ENCODE results near the gene STAG1. TPM values are rescaled to one million over a fixed set of nuclear protein-coding genes. Genes with fewer than 3 reads are reported as not detected.

STAG1 gene
- total RNA-seq, 1 experiment from 2014 or later: 43.7 TPM

GRCh38 chr3:136545664-136546268, 206.4 kb downstream of the STAG1 start:
- Histone ChIP-seq H3K27ac (ENCODE audit: low read length) (no peak overlapping the region), H3K9me3 (ENCODE audit: control insufficient read depth, insufficient read depth, low read depth, low read length) (no peaks in the 10 kb centered on the region), H3K27me3 (ENCODE audit: control insufficient read depth, insufficient read depth, low read length) (no peaks in the 10 kb centered on the region), H3K4me3 (ENCODE audit: low read depth in 2 of 2, low read length in 2 of 2) (no peak overlapping the region), H3K36me3 (ENCODE audit: control insufficient read depth, insufficient read depth, low read length) (no peaks in the 10 kb centered on the region), H3K4me1 (ENCODE audit: control insufficient read depth, insufficient read depth, low read length) (no peaks in the 10 kb centered on the region)
- POLR2A ChIA-PET: no interaction called here
- TF ChIP-seq TCF7L2 (IDR thresholded peaks at IDR 0.05; ENCODE audit: low read depth, low read length) (no peak), POLR2AphosphoS5 (IDR thresholded peaks at IDR 0.05; ENCODE audit: low read depth, low read length) (no peak), REST (IDR thresholded peaks at IDR 0.05; ENCODE audit: insufficient read depth in 1 of 2, low read depth in 2 of 2, low read length in 1 of 2) (no peak), SIN3A (IDR thresholded peaks at IDR 0.05; ENCODE audit: borderline replicate concordance, insufficient read depth, low read depth, low read length) (no peak), CTCF (IDR thresholded peaks at IDR 0.05) (peak; percentile 39; the same call in 1 of the 2 replicates)
- CTCF ChIA-PET: no interaction called here
- no TSS peak for BruUV-seq (replicated peaks)
- no peak for DNase-seq (ENCODE audit: low read depth, low spot score)
- in situ Hi-C loops (cut with HindIII; ENCODE audit: low pct_unique_long_range_greater_than_20kb, low sequenced_read_pairs) (no loop called here), intact Hi-C loops (cut with micrococcal nuclease; ENCODE audit: unreplicated experiment) (loop anchor here (10.0 kb wide), 1 partner anchor 199 kb away; no protein-coding TSS in a partner anchor)
- no peak for ATAC-seq

- Histone ChIP-seq H3K4me3 (ENCODE audit: low read depth in 2 of 2, low read length in 2 of 2) (no peak overlapping the region), H3K9me3 (ENCODE audit: control insufficient read depth, insufficient read depth, low read depth, low read length) (no peaks in the 10 kb centered on the region), H3K27me3 (ENCODE audit: control insufficient read depth, insufficient read depth, low read length) (no peaks in the 10 kb centered on the region), H3K27ac (ENCODE audit: low read length) (no peak overlapping the region), H3K4me1 (ENCODE audit: control insufficient read depth, insufficient read depth, low read length) (no peaks in the 10 kb centered on the region), H3K36me3 (ENCODE audit: control insufficient read depth, insufficient read depth, low read length) (no peaks in the 10 kb centered on the region)
- ATAC-seq (no peak), DNase-seq (ENCODE audit: low read depth, low spot score) (no peak)
- intact Hi-C loops (cut with micrococcal nuclease; ENCODE audit: unreplicated experiment) (loop anchor here (10.0 kb wide), 1 partner anchor 200 kb away; no protein-coding TSS in a partner anchor), in situ Hi-C loops (cut with HindIII; ENCODE audit: low pct_unique_long_range_greater_than_20kb, low sequenced_read_pairs) (no loop called here)
- POLR2A ChIA-PET: no interaction called here
- CTCF ChIA-PET: interaction anchor here (1.3 kb wide), 1 partner anchor 208 kb away, joined by 6 read pairs; the partner anchor contains the start of gene STAG1
- BruUV-seq (replicated peaks): no TSS peak
- TF ChIP-seq TCF7L2 (IDR thresholded peaks at IDR 0.05; ENCODE audit: low read depth, low read length): no peak
- no peak for TF ChIP-seq POLR2AphosphoS5 (IDR thresholded peaks at IDR 0.05; ENCODE audit: low read depth, low read length)
- TF ChIP-seq CTCF (IDR thresholded peaks at IDR 0.05): no peak
- TF ChIP-seq REST (IDR thresholded peaks at IDR 0.05; ENCODE audit: insufficient read depth in 1 of 2, low read depth in 2 of 2, low read length in 1 of 2): no peak
- no peak for TF ChIP-seq SIN3A (IDR thresholded peaks at IDR 0.05; ENCODE audit: borderline replicate concordance, insufficient read depth, low read depth, low read length)
Measured at GRCh38 chr3:136544532-136544931, 207.6 kb downstream of the STAG1 start.

Data from Panc1 (cell line).